Aorta (tissue), 5 donors: Measurements from ENCODE around the gene NFATC2. TPM values are rescaled to one million over a fixed set of nuclear protein-coding genes. Genes with fewer than 3 reads are reported as not detected.

Experiments used
- ATAC-seq: fragments of 200-7000 bp; cut with Tn5 transposase; one replicate; pipeline ENCODE4 v1.9.1; 2022; ENCODE audit warnings: moderate library complexity; ENCODE audit not compliant: low FRiP score
- DNase-seq, 2 donors: peaks; one replicate each; pipeline ENCODE4 v3.0.0-alpha.2; 2020
- H3K27ac ChIP-seq, 2 donors: one replicate each; pipeline ENCODE4 v1.5.1; 2013; ENCODE audit warnings: low read length in 2 of 2, mild to moderate bottlenecking in 2 of 2, moderate library complexity in 2 of 2, control low read depth in 1 of 2, inconsistent platforms in 1 of 2, low read depth in 1 of 2
- H3K27me3 ChIP-seq, 2 donors: one replicate each; pipeline ENCODE4 v1.6.1; 2013; ENCODE audit warnings: control low read depth in 1 of 2, low read length in 1 of 2, mild to moderate bottlenecking in 1 of 2, moderate library complexity in 1 of 2; ENCODE audit not compliant: insufficient read depth in 2 of 2, control insufficient read depth in 1 of 2
- H3K36me3 ChIP-seq, 2 donors: one replicate each; pipeline ENCODE4 v1.6.1; 2013; ENCODE audit warnings: control low read depth in 1 of 2, low read length in 1 of 2, mild to moderate bottlenecking in 1 of 2; ENCODE audit not compliant: insufficient read depth in 2 of 2, control insufficient read depth in 1 of 2
- H3K4me1 ChIP-seq, 2 donors: one replicate each; pipeline ENCODE4 v1.6.1; 2013; ENCODE audit warnings: low read length in 2 of 2, control low read depth in 1 of 2, mild to moderate bottlenecking in 1 of 2, moderate library complexity in 1 of 2; ENCODE audit not compliant: insufficient read depth in 2 of 2, control insufficient read depth in 1 of 2
- H3K4me3 ChIP-seq, 2 donors: one replicate each; pipeline ENCODE4 v1.5.1; 2013; ENCODE audit warnings: low read length in 2 of 2, control low read depth in 1 of 2, mild to moderate bottlenecking in 1 of 2
- H3K9me3 ChIP-seq: one replicate; pipeline ENCODE4 v1.6.1; 2013; ENCODE audit warnings: mild to moderate bottlenecking, low read length; ENCODE audit not compliant: control insufficient read depth
- WGBS, 2 donors: extraction: QIAGEN DNeasy Blood & Tissue Kit; methylation state at CpG; one replicate each; pipeline ENCODE4 v1.1.7; 2013; 5-methylcytosine and 5-hydroxymethylcytosine counted together
- intact Hi-C, 2 donors: fragments of 100-400 bp; cut with DNase I; formaldehyde crosslinking; loops; one replicate each; pipeline versions ENCODE4 v1.14.2 to v1.15.0; 2022
- polyA plus RNA-seq, 2 donors: library from polyadenylated mRNA; stranded (reverse); fragments of 200-250 nt; gene quantifications; one replicate each; pipeline ENCODE4 v1.2.3, GENCODE V29; 2013
- total RNA-seq, 2 donors: library from RNA; stranded (reverse); fragmentation: NEBNext Ultra II Directional; extraction: Animal tissue kit (Norgen Biotek cat#: 25700); gene quantifications; one replicate each; pipeline ENCODE4 v1.2.1, GENCODE V29; 2021
- donor health status: healthy with polysubstance abuse.
- donor health status: Bipolar disorder and iron deficiency.
- donor health status: DM: no; HTN: no; CAD: no.
- donor health status: DM: no; HTN: no; CAD: no.
- donor health status: DM: yes; HTN: yes; CAD: no.

Gene NFATC2
- total and polyA plus RNA-seq, 4 donors, result 1.7 to 13.0 (median 7.4) TPM

DNA sequence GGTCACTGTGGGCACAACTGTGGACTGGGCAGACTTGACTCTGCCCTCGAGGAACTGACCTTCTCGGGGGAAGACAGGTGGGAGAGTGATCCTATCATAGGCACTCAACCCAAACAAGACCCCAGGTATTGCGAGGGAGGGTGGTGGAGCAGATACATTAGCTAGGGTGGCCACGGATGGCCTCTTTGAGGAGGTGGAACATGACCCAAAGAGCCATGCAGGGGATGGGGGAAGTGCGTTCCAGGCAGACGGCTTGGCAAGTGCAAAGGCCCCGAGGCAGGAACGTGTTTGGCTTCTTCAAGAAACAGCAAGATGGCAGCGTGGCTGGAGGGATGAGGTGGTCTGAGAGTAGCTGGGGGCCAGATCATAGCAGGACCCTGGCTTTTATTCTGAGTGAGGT is 167.6 kb downstream of the NFATC2 start:
- Histone ChIP-seq H3K9me3 (no peaks in the 10 kb centered on the region), H3K27ac (no peak overlapping the region), H3K4me1 (no peaks in the 10 kb centered on the region), H3K36me3 (no peaks in the 10 kb centered on the region), H3K27me3 (no peaks in the 10 kb centered on the region), H3K4me3 (no peak overlapping the region)
- intact Hi-C loops, result loop anchor here in 1 of 2 donors (5.0 kb wide), 1 partner anchor 222 kb away; no protein-coding TSS in a partner anchor
- ATAC-seq (no peak), DNase-seq (peak; percentile 21 to 53)
- WGBS, 2 donors, result 94% methylated on average over 9 of the region's 9 CpGs

DNA sequence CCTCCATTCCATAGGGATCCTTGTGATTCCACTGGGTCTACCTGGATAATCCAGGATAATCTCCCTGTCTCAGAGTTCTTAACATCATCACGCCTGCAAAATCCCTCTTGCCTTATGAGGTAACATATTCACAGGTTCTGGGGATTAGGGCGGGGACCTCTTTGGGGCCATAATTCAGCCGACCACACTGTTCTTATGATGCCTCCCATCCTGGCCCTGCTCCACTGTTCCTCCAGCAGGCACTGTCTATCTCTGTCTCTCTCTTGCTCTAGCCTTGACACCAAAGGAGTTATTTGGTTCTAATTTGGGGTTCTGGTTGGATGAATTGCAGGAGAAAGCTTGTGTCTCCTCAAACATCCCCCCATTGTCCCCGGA is 168.1 kb downstream of the NFATC2 start:
- DNase-seq (peak in 1 of 2 donors; percentile 17), ATAC-seq (no peak)
- H3K36me3 ChIP-seq, result no peaks in the 10 kb centered on the region
- H3K27me3 ChIP-seq, result no peaks in the 10 kb centered on the region
- H3K27ac ChIP-seq, result no peak overlapping the region
- H3K9me3 ChIP-seq, result no peaks in the 10 kb centered on the region
- 89% methylated on average over 4 of the region's 4 CpGs for WGBS, 2 donors
- no peaks in the 10 kb centered on the region for H3K4me1 ChIP-seq
- H3K4me3 ChIP-seq, result no peak overlapping the region
- intact Hi-C loops, result loop anchor here in 1 of 2 donors (5.0 kb wide), 1 partner anchor 223 kb away; no protein-coding TSS in a partner anchor

DNA sequence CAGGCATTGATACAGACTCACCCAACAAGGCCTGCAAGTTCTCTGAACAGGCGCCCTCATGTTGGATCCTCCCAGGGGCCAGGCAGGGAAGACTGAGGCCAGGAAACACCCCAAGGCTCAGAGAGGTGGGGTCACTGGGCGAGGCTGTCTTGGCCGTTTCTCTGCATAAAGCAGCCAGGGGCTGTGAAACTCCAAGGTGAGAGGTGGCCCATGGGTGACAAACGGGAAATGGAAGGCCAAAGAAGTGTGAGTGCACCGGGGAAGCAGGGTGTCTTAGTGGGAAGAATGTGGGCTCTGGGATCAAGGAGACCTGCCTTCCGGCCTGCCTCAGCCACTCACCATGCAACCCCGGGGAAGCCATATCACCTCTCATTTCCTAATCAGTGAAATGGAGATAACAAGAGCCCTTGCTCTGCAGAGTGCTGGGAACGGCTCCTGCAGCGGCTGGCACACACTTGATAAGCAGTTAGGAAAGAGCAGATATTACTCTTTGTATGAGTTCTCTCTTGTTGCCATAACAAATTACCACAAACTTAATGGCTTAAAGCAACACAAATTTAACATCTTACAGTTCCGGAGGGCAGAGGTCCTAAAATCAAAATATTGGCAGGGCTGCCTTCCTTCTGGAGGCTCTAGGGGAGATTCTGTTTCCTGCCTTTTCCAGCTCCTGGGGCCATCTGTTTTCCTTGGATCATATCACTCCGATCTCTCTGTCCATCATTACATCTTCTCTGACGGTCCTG is 168.6 kb downstream of the NFATC2 start:
- peak; percentile 44 to 75 for DNase-seq
- WGBS, 2 donors, result 78 to 79% methylated on average over 12 of the region's 12 CpGs
- intact Hi-C loops, result loop anchor here in 1 of 2 donors (5.0 kb wide), 1 partner anchor 223 kb away; no protein-coding TSS in a partner anchor

DNA sequence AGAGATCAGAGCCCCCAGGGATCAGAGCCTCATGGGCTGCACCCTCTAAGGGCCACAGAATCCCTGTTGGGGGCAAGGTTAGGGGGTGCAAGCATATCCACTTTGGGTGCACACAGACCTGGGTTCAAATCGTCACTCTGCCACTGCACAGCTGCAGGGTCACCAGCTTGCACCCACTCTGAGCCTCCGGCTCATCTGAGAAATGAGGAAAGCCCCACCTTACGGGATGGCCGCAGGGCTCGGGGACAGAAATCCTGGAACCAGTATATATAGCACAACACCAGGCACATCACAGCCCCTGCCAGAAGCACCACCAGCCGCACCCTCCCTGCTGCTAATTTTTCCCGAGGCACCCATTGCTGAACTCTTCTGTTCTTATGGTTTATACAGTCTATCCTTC is 169.6 kb downstream of the NFATC2 start:
- DNase-seq (peak; percentile 27 to 54), ATAC-seq (no peak)
- H3K36me3 ChIP-seq, result no peaks in the 10 kb centered on the region
- intact Hi-C loops, result loop anchor here (1.0 to 5.0 kb wide), 2 partner anchors 222 to 224 kb away; no protein-coding TSS in a partner anchor
- H3K4me1 ChIP-seq, result no peaks in the 10 kb centered on the region
- no peaks in the 10 kb centered on the region for H3K27me3 ChIP-seq
- no peaks in the 10 kb centered on the region for H3K9me3 ChIP-seq
- H3K27ac ChIP-seq, result no peak overlapping the region
- no peak overlapping the region for H3K4me3 ChIP-seq
- WGBS, 2 donors, result 73 to 74% methylated on average over 7 of the region's 7 CpGs

More for the DNA sequence above, 168.6 kb downstream of the NFATC2 start:
- H3K27ac ChIP-seq, result no peak overlapping the region
- H3K4me3 ChIP-seq, result no peak overlapping the region
- no peaks in the 10 kb centered on the region for H3K36me3 ChIP-seq
- no peaks in the 10 kb centered on the region for H3K4me1 ChIP-seq
- no peaks in the 10 kb centered on the region for H3K9me3 ChIP-seq
- no peaks in the 10 kb centered on the region for H3K27me3 ChIP-seq
- ATAC-seq, result peak; percentile 60

DNA sequence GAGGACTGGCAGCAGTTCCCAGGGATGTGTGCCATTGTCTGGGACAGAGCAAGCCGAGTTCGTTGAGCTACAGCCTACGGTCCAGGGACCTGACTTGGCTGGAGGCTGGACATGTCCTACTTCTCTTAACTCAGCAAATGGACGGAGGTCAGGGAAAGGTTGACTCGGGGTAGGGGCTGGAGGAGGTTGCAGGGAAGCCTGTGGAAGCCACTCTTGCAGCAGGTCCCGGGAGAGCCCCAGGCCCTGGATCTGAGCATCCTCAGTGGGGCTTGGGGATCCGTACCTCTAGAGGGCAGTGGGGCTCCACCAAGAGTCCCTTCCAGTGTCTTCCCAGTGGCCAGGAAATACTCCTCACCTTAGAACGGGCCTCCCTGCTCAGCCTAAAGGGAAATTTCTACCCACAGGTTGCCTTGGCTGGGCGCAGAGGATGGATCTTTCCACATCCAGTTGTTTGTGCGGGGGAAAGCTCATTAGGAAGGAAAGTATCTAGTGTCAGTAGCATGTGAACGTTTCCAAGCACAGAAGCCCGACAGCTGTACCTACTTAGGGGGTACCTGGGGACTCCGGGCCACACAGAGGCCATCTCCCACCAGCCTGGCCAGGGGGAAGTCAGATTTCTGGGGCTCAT is 170.2 kb downstream of the NFATC2 start:
- Histone ChIP-seq H3K36me3 (no peaks in the 10 kb centered on the region), H3K9me3 (no peaks in the 10 kb centered on the region), H3K4me3 (no peak overlapping the region), H3K4me1 (no peaks in the 10 kb centered on the region), H3K27me3 (no peaks in the 10 kb centered on the region), H3K27ac (no peak overlapping the region)
- DNase-seq, result peak; percentile 61 to 84
- ATAC-seq, result peak; percentile 78
- intact Hi-C loops, result loop anchor here (1.0 to 5.0 kb wide), 2 partner anchors 223 to 225 kb away; no protein-coding TSS in a partner anchor
- 31 to 33% methylated on average over 13 of the region's 13 CpGs for WGBS, 2 donors

DNA sequence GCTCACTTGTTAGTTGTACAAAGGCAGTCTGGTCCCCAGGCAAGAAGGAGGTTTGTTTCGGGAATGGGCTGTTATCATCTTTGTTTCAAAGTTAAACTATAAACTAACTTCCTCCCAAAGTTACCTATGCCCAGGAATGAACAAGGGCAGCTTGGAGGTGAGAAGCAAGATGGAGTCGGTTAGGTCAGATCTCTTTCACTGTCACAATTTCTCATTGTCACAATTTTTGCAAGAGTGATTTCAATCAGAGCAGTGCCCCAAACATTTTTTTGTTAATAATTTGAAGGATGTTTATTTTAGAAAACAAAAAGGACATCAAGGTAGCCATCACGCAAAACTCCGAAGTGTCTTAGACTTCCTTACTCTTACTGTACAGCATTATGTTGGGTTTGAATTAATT is 170.8 kb downstream of the NFATC2 start:
- DNase-seq, result no peak
- Histone ChIP-seq H3K27me3 (no peaks in the 10 kb centered on the region), H3K4me1 (no peaks in the 10 kb centered on the region), H3K9me3 (no peaks in the 10 kb centered on the region), H3K27ac (no peak overlapping the region), H3K36me3 (no peaks in the 10 kb centered on the region), H3K4me3 (no peak overlapping the region)
- WGBS, 2 donors, result 90 to 95% methylated on average over 4 of the region's 4 CpGs
- intact Hi-C loops, result loop anchor here (1.0 to 5.0 kb wide), 2 partner anchors 224 to 226 kb away; no protein-coding TSS in a partner anchor
- no peak for ATAC-seq

DNA sequence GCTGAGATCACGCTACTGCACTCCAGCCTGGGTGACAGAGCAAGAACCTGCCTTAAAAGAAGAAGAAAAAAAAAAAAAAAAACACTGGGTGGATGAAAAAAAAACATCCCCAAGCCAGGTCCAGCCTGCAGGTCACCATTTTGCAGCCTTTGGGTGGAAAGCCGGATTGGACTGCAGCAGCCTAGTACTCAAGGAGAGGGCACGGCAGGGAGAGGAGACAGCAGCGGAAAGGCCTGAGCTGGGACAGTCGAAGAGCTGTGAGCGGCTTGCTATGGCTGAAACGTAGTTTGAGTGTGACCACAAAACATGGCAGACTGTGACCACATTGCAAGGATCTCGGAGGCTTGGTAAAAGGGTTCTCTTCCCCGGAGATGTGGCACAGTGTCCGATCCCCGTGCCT is 173.0 kb downstream of the NFATC2 start:
- H3K36me3 ChIP-seq, result no peaks in the 10 kb centered on the region
- H3K4me3 ChIP-seq, result no peak overlapping the region
- no peaks in the 10 kb centered on the region for H3K9me3 ChIP-seq
- no peak overlapping the region for H3K27ac ChIP-seq
- intact Hi-C loops, result loop anchor here in 1 of 2 donors (10.0 kb wide), 1 partner anchor 715 kb away; no protein-coding TSS in a partner anchor
- ATAC-seq (no peak), DNase-seq (peak; percentile 25)
- WGBS, 2 donors, result 95 to 99% methylated on average over 11 of the region's 11 CpGs
- no peaks in the 10 kb centered on the region for H3K27me3 ChIP-seq
- no peaks in the 10 kb centered on the region for H3K4me1 ChIP-seq

DNA sequence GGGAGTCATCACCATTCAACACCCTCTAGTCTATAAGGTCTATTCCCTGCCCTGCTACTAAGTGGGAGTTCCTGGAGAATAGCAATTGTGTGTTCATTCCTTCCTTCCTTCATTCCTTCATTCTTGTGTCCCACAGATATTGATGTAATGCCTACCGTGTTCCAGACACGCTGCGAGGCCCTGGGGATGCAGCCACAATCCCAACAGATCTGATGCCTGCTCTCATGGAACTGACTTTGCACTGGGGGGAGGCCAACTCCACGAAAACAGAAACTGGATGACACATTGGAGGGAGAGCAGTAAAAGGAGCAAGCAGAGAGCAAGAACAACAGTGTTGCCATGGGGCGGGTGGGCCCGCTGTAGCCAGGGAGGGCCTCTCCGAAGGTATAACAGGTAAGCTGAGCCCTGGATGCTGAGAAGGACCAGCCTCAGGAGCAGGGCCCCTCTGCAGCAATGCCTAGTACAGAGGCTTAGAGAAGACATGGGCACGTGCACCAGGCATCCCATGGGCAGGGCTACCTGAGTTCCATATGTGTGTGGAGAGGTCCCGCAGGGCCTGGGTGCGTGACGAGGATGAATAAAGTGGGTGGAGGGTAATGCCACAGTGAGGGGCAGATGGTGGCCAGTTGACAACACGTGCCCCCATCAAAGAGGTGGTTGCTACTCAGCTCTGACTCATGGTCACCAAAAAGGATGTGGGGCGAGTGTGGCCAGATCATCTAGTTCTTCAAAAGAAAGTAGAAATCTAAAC is 173.9 kb downstream of the NFATC2 start:
- no peaks in the 10 kb centered on the region for H3K4me1 ChIP-seq
- intact Hi-C loops, result loop anchor here in 1 of 2 donors (10.0 kb wide), 1 partner anchor 716 kb away; no protein-coding TSS in a partner anchor

More for the DNA sequence above, 173.9 kb downstream of the NFATC2 start:
- 79 to 84% methylated on average over 13 of the region's 13 CpGs for WGBS, 2 donors
- Histone ChIP-seq H3K4me3 (no peak overlapping the region), H3K27me3 (no peaks in the 10 kb centered on the region), H3K27ac (no peak overlapping the region), H3K9me3 (no peaks in the 10 kb centered on the region), H3K36me3 (no peaks in the 10 kb centered on the region)
- ATAC-seq (no peak), DNase-seq (peak; percentile 41 to 66)
